ENCODE data around the gene NRXN2.

DNA sequence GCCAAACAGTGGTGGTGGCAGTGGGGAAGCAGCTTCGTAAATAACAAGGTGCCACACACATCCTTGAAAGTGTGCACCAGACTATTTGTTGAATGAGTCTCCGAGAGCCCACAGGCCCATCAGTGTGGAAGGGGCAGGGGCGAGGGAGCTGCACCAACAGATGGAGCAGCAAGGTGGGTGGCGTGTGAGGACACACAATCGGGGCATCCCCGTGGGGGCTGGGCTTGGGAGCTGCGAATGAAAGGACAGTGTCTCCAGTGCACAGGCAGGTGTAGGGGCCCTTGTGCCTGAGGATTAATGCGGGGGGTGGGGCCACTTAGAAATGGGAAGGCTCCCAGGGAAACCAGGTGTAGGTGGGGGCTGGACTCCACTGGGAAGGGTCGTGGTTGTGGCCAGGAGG, 2.8 kb downstream of the NRXN2 start:
- no peak for TF ChIP-seq EZH2 (IDR thresholded peaks at IDR 0.05; ENCODE audit: borderline replicate concordance, low read length)
- TF ChIP-seq CTCF (IDR thresholded peaks at IDR 0.05; ENCODE audit: low read length): no peak
